Dedifferentiated amniotic fluid mesenchymal stem cell (primary cell): Measurements from ENCODE around the gene TIRAP.
A peak's percentile ranks its signal among the peaks of the same experiment; 100 is the strongest.
"Not testable (repeated sequence)": the region's sequence is repeated elsewhere in the genome, so short reads cannot be mapped to it uniquely, and the experiment has no call there.

Source experiments
- DNase-seq: peaks from one replicate; pipeline ENCODE4 v3.0.0-alpha.2; 2016; ENCODE audit errors: extremely low spot score

Gene TIRAP

DNA sequence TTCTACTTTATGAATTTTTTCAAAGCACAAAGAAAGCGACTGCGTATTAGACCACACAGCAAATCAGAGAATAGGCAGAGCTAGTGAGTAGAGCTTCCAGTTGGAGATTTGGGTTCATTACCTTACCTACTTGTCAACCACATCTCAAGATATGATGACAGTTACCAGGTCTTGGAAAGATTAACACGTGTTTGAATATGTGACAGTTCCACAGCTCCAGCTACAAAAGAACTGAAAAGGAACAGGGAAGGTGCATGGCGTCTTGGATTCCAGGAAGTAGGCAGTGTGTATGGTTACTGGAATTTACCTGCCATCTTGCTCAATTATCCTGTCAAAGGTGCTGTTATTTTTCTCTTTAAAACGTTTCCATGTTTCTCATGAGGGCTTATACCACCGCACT is 5.3 kb downstream of the TIRAP start:
- DNase-seq, result no peak

DNA sequence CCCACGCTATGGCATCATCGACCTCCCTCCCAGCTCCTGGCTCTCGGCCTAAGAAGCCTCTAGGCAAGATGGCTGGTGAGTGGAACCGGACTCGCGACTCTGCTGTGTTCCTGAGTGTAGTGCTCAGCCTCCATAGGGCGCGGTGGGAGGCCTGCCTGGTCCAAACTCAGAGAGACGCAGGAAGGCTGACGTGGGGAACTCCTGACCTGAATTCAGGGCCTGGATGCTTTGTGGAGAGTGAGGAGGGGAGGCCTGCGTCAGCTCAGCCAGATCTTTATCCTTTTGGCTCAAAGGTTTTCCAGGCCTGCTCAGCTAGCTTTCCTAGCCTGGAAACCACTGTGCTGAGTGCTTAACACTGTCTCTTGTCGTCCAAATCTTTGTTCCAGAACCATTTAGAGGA is 8.0 kb downstream of the TIRAP start:
- DNase-seq, result no peak

DNA sequence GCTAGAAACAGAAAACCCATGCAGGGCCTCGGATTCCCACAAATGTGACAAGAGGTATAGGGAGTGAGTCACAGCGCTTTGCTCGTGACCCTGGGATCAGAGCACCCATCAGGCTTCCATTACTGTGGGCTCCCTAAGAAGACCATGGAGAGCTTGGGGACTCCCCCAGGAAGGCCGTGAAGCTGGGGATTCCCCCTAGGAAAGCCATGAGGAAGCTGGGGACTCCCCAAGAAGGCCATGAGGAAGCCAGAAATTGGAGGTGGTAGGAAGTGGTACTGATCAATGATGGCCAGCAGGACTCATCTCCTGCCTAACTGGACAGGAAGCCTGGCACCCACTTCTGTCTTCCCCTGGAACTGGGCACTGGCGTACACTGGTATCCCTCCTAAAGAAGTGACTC is 10.8 kb downstream of the TIRAP start:
- DNase-seq, result no peak

DNA sequence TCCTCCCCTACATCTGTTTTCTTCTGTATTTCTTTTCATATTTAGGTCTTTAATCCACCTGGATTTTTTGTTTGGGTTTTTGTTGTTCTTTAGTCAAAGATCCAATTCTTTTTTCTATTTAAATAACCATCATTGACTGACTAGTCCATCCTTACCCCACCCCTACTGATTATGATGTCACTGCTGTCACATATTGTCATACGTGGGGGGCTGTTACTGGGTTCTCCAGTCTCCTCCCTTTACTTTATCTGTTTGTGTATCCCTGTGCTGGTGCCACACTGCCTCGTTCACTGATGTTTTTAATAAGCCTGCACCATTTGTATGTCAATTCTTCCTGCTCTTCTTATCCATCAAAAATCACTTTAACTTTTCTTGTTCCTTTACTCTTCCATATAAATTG is 14.1 kb downstream of the TIRAP start:
- no peak for DNase-seq

DNA sequence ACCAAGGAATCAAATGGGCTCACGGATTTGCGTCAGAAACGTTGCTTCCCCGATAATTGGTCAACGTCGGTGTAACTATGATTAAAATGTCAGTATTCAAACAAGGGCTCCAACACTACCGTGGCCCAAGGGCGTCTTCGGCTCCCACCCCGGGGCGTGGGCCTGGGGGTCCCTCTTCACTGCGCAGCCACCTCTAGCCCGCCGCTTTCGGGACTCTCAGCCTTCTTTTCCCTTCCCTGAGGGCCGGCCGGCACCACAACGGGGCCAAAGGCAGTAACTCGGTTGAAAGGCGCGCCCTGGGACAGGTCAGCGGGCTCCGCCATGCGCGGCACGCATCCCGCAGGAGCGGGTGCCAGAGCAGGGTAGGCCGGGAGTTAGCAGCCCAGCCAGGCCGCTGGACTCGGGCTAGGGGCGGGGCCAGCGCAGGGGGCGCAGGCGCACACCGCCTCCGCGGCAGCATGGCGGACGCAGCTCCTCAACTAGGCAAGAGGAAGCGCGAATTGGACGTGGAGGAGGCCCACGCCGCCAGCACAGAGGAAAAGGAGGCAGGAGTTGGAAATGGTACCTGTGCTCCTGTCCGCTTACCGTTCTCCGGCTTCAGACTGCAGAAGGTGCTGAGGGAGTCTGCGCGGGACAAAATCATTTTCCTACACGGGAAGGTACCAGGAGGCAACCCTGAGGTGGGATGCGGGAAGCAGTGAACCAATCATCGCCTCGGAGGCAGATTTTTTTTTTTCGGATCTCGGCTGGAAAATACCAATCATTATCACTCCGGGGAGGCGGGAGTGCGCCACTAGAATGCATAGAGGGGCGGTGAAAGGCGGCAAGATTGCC is 20.9 kb downstream of the TIRAP start, which contains the start of gene DCPS:
Gene DCPS (plus strand): TSS at position 438 of the 834 bp plus-strand sequence. CDS start 21 bp downstream, at position 459.
- peak; percentile 84 for DNase-seq

DNA sequence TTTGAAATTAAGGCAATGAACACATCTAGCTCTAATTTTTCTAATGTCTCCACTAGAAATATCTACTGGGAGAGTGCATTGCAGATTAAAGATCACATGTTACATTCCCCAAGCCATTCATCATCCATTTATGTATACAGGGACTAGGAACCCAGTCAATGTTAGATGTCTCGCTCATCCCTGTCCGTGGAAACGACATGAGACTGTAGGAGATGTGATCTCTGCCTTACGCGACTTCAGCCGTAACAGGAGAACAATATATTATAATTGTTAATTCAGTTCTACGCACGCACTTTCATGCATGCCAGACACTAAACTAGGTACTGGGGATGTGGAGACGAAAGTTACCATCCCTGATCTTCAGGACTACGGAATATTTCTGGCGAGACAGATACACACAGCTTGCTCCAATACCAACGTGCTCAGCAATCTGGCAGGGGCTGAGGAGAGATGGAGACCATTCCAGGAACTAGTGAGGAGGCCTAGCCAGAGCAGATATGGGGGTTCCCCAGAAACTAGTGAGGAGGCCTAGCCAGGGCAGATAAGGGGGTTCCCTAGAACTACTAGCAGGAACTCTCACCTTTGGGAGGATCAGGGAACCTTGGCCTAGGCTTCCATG is 21.7 kb downstream of the TIRAP start:
- no peak for DNase-seq

DNA sequence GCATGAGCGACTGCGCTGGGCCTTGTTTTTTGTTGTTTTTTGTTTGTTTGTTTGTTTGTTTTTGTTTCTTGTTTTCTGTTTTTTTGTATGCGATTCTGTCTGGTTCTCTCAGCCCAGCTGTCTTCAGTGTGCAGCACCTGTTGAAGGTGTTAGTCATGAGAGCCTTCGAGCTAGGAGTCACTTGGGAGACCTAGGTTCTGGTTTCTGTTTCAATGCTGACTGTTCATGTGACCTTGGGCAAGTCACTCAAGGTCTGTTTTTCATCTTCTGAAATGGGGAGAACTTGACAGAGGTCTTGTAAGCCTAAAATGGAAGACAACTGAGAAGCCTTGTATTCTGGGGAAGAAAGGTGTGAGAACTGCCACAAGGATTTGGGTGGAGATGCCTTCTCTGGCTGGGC is 22.8 kb downstream of the TIRAP start:
- DNase-seq, result no peak

DNA sequence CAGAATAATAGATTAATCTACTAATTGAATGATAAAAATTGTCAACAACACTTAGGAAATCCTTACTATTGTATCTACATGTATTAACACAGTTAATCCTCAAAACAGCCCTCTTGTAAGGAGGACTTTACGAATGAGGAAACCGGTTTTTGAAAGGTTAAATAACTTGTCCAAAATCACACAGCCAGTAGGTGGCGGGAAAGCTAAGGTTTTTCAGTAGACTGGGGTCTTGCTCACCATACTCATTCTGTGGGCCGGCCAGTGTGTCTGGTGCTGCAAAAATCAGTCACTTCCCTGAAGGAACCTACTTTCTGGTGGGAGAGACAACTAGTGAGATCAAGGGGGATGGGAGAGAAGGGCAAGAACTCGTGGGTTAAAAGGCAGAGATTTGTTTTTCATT is 24.8 kb downstream of the TIRAP start:
- peak; percentile 55 for DNase-seq

DNA sequence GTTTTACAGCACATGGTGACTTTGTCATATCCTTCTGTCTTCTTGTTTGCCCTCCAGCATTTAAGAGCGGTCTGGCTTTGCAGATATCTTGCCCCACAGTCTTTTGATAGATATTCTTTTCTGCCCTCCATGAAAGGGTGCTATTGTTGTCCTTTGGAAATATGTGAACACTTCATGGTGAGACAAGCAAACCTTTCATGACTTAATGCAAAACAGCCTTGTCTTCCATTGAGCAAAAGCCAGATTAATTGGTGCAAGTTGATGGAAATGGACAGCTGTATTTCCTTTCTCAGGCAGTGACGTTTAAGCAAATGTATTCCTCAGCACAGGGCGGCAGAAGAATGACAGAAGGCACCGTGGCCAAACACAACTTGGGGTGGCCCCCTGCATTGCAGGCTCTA is 25.4 kb downstream of the TIRAP start:
- DNase-seq, result no peak

DNA sequence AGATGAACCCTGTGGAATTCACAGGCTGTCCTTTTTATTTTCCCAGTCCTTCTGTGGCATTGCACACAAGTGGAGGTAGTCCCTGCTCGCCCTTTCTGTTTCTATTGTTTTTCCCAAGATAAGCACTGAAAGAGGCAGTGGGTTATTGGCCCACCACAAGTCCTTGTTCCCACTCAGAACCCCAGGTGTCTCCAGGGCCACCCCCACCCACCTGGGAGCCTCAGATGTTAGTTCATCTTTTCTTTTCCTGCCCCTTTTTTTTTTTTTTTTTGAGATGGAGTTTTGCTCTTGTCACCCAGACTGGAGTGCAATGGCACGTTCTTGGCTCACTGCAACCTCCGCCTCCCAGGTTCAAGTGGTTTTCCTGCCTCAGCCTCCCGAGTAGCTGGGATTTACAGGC is 25.9 kb downstream of the TIRAP start:
- DNase-seq, result not testable (repeated sequence)

DNA sequence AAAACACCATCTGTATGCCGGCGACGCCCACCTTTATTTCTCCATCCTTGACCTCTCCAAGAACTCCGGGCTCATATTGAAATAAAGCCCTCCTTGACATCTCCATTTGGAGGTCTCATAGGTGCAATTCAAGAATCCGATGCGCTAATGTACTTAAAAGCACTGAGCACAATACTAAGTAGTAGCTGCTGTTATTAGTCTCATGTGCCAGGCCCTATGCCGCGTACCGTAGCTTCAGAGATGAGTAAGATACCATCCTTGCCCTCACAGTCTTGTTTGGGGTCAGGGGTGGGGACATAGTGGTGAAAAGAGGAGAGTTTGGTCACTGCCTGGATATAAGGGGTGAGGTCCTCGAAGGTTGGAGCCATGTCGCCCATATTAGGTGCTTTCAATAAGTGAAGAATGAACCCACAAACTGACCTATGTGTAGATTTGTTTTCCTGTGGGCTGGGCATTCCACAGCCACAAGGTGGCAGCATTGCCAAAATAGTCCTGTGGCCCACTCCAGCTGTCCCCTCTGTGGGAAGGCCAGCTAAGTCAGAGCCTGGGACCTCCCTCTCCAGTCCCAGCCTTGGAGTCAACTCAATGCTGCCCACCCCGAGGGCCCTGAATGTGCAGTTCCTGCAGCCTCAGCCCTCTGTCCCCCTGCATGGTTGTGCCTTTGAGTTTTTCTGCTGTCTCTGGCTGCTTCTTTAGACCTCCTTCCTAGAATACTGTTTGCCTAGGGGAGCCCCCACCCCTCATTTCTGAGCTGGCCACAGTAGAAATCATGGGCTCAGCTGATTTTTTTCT is 27.5 kb downstream of the TIRAP start:
- DNase-seq, result peak; percentile 57

DNA sequence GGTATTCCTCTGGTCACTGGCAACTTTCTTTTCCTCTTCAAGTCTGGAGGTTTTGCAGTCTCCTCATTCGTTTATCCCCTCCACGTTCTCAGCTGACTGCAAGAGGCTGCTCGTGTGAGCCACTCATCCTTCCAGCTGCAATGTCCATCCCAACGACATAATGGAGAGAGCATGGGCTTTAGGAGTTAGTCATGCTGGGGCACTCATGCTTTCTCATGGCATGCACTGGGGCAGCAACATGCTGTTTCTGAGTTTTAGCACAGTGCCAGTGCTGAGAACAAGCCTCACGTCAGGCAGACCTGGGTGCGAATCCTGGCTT is 28.1 kb downstream of the TIRAP start:
- DNase-seq, result no peak

DNA sequence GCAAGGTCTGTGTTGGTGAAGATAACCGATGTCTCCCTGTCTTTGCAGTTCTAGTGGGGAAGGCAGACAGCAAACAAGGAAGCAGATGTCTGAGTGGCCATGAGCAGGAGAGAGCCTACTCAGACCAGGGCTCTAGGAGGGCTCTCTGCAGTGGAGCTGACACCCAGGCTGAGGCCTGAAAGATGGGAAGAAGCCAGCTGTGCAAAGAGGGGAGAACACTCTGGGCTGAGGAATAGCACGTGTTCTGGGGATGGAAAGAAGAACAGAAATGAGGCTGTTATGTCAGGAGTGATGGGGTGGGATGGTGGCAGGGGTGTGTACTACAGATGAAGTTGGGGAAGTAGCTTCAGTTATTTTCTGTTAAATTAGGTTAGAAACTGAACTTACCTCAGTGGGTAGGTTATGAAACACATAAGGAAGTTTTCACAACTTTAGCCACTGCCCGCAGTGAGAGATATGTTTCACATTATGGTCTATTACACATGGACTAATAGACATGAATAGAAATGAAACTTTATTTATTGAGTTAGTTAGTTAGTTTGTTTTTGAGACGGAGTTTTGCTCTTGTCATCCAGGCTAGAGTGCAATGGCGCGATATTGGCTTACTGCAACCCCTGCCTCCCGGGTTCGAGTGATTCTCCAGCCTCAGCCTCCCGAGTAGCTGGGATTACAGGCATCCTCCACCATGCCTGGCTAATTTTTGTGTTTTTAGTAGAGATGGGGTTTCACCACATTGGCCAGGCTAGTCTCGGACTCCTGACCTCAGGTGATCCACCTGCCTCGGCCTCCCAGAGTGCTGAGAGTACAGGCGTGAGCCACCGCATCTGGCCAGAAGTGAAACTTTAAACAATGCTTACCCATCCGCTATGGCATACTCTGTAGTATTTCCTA is 28.8 kb downstream of the TIRAP start:
- DNase-seq, result no peak

DNA sequence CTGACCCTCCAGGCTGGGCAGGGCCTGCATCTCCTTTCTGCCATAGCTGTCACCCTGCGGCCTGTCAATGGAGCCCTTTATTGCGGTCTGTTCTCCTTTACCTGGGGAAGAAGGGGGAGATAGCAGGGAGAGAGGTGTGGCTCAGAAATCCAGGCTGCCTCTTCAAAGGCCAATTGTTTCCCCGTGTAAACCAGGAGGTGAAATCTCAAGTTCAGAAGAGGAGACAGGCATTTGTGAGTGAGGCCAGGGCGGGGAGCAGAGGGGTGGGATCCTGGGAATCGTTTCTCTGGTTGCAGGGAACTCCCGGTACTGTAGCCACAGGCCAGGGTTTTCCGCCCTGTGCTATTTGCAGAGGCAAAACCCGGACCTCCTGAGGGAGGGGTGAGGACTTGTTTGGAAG is 30.1 kb downstream of the TIRAP start:
- DNase-seq, result no peak

DNA sequence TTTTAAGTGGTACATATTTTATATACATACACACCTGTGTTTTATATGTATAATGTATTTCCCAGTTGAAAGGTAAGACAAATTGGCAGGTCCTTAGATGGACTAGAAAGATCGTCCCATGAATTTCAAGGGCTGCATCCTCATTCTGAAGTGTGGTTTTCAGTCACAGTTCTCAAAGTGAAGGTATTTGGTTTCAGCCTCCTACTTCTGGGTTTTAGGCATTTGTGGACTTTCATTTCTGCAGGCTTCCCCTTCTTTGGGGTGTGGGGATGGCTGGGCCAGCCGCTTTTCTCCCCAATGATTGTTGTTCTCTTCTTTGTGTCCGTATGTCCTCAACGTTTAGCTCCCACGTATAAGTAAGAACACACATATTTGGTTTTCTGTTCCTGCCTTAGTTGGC is 30.9 kb downstream of the TIRAP start:
- no peak for DNase-seq

DNA sequence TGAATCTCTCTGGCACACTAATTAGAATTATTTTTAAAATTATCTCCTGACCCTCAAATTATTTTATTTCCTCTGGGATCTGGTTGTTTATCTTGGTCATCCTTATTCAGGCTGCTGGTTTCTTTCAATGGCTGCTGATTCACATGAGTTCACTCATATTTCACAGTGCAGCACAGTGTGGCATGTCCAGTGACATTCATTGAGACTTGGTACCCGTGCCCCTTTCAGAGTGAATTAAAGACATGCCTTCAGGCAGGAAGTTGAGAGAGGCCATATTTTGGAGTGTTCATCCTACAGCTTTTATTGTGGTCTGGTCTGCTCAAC is 34.5 kb downstream of the TIRAP start:
- DNase-seq, result no peak

DNA sequence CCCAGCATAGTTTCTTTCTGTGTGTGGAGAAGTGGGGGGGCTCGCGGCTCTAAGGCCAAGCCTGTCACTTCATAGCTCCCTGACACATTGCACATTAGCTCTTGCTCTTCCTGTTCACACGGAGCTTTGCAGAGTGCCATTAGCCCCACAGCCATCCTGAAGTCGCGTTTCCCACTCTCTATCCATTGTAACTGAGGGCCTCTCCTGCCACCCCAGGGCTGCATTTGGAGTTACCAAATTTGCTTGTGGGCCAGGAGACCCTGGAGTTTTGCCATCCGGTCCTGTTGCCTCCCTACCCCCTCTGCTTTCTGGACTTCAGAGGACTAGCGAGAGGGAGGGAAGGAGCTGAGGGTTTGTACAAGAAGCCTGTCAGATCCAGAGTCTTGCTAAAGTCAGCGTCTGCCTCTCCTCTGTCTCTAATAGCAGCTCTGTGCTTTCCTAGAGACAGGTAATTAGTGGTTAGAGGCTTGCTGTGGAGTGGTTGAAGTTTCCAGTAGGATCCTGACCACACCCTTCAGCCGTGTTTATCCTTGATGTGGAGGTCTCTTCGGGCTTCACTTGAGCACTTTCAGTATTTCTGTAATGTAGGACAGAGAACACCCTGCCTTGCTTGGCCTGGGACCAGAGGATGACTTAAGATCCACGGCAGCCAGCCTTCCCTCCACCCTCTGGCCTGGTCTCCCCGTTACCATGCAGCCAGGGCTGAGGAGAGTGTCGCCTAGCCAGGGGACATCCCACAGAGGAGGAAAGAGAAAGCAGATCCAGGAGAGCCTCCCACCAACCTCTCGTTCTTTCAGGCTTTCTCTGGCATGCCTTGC is 35.1 kb downstream of the TIRAP start:
- DNase-seq, result peak; percentile 79

DNA sequence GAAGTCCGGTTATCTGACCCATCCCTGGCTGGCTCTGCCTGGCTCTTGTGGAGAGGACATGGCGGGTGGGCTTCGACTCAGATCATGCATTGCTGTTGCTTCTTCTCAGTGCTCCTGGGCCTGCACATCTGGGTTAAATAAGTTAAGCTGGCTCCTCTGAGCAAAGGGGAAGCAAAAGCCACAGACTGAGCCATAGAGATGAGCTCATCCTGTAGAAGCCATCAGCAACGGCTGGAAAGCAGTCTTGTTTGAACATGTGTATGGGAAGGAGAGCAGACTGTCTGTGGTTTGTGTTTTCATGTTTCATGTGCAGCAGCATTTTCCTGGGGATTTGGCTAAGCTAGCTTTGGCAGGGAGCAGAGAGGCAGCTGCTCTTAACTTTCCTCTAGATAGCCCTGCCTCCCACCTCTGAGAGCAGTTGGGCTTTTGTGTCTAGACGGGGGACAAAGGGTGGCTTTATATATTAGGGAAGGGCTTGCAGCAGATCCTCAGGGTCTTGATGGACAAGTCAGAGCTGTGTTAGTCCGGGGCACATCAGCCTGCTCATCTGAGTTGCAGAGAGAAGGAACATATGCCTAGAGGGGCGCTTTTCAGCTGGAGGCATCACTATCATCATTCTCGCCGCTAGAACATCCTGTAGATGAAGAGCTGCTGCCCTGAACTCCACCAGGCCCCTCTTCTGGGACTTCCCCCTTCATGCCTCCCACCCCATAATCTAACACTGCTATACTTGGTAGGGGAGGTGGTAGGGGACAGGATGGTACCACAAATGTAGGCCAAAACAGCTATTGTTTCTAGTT is 35.9 kb downstream of the TIRAP start:
- peak; percentile 94 for DNase-seq

DNA sequence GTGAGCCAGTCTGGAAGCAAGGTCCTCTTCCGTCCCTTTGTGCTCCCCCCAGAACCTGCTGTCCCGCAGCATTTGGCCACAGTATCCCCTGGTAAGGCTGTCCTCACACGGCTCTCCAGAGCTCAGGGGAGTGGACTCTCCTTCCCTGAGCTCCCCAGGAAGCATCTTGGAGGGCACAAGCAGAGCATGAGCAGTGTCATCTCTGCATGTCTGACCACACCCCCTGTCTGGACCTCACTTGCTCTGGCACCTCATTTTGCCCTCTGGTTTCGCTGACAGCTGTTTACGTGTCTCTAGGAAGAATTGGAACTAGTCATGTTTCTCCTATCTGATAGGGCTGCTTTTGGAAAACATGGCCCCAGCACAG is 36.5 kb downstream of the TIRAP start:
- DNase-seq, result no peak

DNA sequence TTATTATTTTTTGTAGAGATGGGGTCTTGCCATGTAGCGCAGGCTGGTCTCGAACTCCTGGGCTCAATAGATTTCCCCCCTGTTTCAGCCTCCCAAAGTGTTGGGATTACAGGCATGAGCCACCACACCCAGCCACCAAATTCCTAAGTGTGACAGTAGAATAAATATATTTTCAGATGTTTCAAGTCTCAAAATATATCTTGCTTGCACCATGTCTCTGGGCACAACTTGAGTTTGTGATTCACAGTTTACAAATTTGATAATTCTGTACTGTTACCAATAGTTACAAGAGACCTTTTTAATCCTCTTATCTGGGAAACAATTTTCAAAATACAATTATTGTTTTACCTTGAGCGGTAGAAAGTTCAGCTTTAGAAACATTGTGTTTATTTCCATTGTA is 40.1 kb downstream of the TIRAP start:
- DNase-seq, result no peak
